ENCODE results near the gene DUSP12. TPM values are rescaled to one million over a fixed set of nuclear protein-coding genes. Genes with fewer than 3 reads are reported as not detected.

DUSP12 gene
- total and polyA plus RNA-seq, 8 donors = 13.6 to 53.0 (median 41.7) TPM

DNA sequence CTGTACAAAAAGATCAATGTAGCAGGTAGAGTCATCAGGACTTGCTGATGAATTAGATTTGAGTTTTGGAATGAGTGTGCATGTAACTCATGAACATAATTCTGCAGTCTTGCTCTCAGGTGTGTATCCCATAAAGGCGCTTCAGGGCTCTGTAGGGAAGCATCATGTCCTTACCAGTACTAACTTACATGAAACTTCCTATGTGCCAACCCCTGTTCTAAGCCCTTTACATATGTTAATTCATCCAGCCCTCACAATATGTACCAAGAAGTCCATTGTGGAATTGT is 30.3 kb upstream of the DUSP12 start:
- intact Hi-C loops (cut with DNase I) = no loop called here
- DNase-seq = no peak
- TF ChIP-seq, protein P1, sequence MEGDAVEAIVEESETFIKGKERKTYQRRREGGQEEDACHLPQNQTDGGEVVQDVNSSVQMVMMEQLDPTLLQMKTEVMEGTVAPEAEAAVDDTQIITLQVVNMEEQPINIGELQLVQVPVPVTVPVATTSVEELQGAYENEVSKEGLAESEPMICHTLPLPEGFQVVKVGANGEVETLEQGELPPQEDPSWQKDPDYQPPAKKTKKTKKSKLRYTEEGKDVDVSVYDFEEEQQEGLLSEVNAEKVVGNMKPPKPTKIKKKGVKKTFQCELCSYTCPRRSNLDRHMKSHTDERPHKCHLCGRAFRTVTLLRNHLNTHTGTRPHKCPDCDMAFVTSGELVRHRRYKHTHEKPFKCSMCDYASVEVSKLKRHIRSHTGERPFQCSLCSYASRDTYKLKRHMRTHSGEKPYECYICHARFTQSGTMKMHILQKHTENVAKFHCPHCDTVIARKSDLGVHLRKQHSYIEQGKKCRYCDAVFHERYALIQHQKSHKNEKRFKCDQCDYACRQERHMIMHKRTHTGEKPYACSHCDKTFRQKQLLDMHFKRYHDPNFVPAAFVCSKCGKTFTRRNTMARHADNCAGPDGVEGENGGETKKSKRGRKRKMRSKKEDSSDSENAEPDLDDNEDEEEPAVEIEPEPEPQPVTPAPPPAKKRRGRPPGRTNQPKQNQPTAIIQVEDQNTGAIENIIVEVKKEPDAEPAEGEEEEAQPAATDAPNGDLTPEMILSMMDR (IDR thresholded peaks at IDR 0.05) = no peak

DNA sequence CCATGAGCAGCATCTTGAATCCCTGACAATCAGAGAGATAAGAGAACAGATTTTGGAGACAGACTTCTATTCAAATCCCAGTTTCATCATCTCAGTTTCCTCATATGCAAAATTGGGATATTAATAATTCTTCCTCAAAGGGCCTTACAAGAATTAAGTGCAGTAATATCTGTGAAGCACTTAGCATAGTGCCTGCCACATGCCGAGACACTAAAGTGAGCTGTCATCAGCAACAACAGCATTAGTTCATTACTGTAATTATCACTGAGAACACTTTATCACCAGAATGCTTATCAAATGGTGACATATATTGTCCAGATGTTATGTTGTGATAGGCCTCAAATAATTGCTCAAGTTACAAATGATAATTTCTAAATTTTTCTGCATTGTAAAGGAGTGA is 29.2 kb upstream of the DUSP12 start:
- ATAC-seq (no peak), DNase-seq (no peak)
- H3K9me3 ChIP-seq = no peaks in the 10 kb centered on the region
- peaks cover 0 to 7% of the 10 kb centered on the region in 2 donors for H3K4me1 ChIP-seq
- no peak overlapping the region for H3K4me3 ChIP-seq
- intact Hi-C loops (cut with DNase I) = no loop called here
- H3K27ac ChIP-seq = no peak overlapping the region
- peaks cover 3 to 72% of the 10 kb centered on the region in 2 donors for H3K27me3 ChIP-seq
- no peaks in the 10 kb centered on the region for H3K36me3 ChIP-seq
- TF ChIP-seq, protein P1 (IDR thresholded peaks at IDR 0.05) = no peak

More for the DNA sequence above, 30.3 kb upstream of the DUSP12 start:
- Histone ChIP-seq H3K27me3 (peaks cover 0 to 72% of the 10 kb centered on the region in 2 donors), H3K9me3 (no peaks in the 10 kb centered on the region), H3K4me1 (peaks cover 0 to 4% of the 10 kb centered on the region in 2 donors), H3K27ac (no peak overlapping the region), H3K4me3 (no peak overlapping the region), H3K36me3 (no peaks in the 10 kb centered on the region)
- ATAC-seq = no peak

DNA sequence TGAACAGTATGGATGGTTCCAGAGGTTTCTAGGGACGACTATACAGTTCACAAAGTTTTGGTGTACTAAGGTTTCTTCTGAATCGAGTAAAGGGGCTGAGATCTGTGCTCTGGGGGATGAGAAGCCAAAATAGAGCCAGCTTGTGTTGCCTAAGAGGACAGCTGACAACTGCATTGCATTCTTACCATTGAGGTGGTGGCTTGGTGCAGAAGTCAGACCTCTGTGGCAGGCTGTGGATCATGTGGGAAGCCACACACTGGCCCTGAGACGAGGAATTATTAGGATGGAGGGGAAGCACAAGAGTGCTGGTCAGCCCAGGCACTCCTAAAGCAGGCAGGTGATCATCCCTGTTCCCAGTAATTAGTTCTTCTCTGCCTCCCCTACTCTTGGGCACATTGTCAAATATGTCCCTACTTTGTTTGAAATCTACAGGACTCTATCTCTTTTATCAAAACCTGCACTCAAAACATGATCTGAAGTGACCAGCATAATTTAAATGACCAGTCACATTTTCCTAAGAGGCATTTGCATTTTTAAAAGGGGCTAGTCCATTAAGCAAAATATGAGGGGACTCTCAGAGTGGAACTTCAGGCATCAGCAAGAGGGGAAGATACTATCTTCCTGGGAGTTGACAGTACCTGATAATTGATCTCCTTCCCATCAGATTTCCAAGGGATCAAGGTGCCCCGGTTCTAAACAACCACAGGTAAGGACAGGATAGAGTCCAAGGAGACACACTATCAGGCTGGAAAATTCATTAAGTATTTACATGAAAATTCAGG is 28.4 kb upstream of the DUSP12 start, which contains the start of gene FCRLB:
Gene FCRLB, plus strand, starts transcription at position 589 of the 782 bp plus-strand sequence. CDS start 1,129 bp downstream, outside the sequence.
- Histone ChIP-seq H3K9me3 (no peaks in the 10 kb centered on the region), H3K27me3 (peaks cover 3 to 72% of the 10 kb centered on the region in 2 donors), H3K36me3 (no peaks in the 10 kb centered on the region), H3K4me3 (no peak within 1 kb of the TSS), H3K4me1 (peaks cover 0 to 14% of the 10 kb centered on the region in 2 donors), H3K27ac (no peak within 1 kb of the TSS)
- ATAC-seq (no peak), DNase-seq (no peak)
- TF ChIP-seq, protein P1 (IDR thresholded peaks at IDR 0.05) = no peak
- intact Hi-C loops (cut with DNase I) = no loop called here

DNA sequence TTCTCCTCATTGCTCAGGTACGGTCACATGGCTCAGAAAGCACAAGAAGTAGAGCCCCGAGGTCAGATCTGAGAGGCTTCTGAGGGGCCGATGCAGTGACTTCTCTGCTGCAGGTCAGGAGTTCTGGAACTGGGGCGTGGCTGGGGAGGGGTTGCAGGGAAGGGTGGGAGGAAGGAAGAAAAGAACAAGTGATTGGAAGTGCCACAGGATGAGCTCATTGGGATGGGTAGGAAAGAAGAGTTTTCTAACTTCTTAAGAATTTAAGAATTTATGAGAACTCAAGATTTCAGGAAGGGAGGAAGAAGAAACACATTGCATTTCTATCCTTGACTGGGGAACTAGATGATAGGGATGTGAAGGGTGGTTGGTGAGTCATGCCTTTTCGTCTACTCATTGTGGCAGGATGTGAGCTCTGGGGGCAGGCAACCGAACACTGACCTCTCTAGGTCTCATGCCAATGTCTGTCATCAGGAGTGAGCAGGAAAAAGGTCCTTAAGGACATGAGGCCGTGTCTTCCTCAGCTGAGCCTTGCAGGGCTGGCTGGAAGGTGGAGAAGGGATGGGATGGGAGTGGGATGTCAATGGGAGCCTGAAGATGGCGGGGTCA is 27.7 kb upstream of the DUSP12 start:
- Histone ChIP-seq H3K4me1 (peaks cover 0 to 21% of the 10 kb centered on the region in 2 donors), H3K4me3 (no peak overlapping the region), H3K9me3 (no peaks in the 10 kb centered on the region), H3K36me3 (no peaks in the 10 kb centered on the region), H3K27ac (no peak overlapping the region), H3K27me3 (peaks cover 3 to 72% of the 10 kb centered on the region in 2 donors)
- DNase-seq (peak in 1 of 4 donors; percentile 46), ATAC-seq (no peak)
- intact Hi-C loops (cut with DNase I) = no loop called here
- TF ChIP-seq, protein P1 (IDR thresholded peaks at IDR 0.05) = no peak

DNA sequence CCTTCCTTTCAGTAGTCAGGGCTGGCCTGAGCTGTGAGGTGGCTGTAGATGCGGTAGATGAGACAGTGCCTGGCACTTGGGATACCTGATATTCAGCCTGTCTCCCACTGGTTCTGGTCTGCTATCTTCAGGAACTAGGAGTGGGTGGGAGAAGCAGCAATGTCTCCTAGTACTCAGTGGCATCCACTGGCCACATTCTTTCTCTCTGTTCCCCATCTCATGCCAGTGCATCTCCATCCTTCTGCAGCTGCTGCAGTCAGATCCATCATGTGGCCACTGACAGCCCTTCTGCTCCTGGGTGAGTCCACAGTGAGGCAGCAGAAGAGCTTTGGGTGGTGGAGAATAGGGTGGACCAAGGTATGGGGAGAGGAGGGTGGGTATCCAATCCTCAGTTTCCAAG is 27.2 kb upstream of the DUSP12 start:
- H3K36me3 ChIP-seq = no peaks in the 10 kb centered on the region
- no peaks in the 10 kb centered on the region for H3K9me3 ChIP-seq
- intact Hi-C loops (cut with DNase I) = no loop called here

More for the DNA sequence above, 27.2 kb upstream of the DUSP12 start:
- DNase-seq (no peak), ATAC-seq (no peak)
- H3K27ac ChIP-seq = no peak overlapping the region
- peaks cover 0 to 25% of the 10 kb centered on the region in 2 donors for H3K4me1 ChIP-seq
- peaks cover 3 to 72% of the 10 kb centered on the region in 2 donors for H3K27me3 ChIP-seq
- H3K4me3 ChIP-seq = no peak overlapping the region
- TF ChIP-seq, protein P1 (IDR thresholded peaks at IDR 0.05) = no peak

All from left lung (tissue), 10 donors.